DMS53 treated with DMSO at 0.1 percent for 48 hours (cell line): ENCODE measurements around the gene RGSL1.
"Not testable (repeated sequence)": the region's sequence is repeated elsewhere in the genome, so short reads cannot be mapped to it uniquely, and the experiment has no call there.

Source experiments
- DNase-seq: peaks from one replicate; lab custom pipeline; 2025; ENCODE audit not compliant: unreplicated experiment; lab: John Stamatoyannopoulos, UW

RGSL1 gene

DNA sequence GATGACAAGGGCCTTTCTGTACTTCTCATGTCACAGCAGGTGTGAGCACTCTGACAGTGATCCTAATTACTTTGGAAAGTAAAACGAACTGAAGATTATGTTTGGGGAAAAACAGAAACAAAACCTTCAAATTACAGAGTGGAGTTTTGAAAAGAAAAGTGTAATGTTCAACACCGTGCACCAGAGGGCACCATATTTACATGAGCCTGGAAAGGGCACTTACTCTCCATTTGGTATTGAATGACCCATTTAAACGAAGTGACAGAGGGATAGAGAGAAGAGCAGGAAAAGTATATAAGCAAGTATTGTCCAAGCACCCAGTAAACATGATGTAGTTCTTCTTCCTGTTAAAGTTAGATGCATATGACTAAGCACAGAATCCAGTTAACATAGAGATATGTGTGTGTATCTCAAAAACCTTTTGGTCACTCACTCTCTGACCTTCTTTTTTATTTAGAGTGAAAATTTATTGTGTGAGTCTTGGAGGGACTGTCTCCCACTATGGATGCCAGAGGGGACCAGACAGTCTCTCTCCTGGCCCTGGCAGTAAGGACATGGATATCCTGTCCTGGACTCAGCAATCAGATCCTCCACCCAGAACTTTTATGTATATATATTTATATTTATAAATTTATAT, 3.8 kb upstream of the RGSL1 start:
- peak; percentile 88 for DNase-seq

DNA sequence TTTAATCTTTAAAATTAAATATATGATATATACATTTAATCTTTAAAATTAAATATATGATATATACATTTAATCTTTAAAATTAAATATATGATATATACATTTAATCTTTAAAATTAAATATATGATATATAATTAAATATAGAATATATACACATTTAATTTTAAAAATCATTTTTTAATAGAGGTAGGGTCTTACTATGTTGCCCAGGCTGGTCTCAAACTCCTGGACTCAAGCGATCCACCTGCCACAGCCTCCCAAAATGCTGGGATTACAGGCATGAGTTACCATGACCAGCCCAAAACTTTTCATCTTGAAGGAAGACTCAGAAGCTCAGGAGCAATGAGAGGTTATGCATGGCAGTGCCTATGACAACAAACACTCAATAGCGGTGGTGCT, 2.8 kb upstream of the RGSL1 start:
- DNase-seq: not testable (repeated sequence)

DNA sequence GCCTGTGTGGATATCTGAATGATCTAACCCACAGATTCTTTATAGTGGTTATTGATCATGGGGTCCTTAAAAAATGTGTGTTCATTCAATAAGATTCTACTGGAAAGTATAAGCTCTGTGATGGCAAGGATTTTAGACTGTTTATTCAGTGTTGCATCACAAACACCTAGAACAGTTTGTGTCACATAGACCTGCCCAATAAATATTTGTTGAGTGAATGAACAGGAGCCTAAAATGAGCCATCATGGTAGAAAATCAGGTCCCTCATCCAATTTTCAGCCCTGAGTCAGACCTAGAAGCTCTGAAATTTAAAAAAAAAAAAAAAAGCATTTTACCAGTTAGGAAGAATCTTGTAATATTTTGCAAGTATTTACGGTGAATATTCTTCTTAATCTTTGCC, 2.3 kb upstream of the RGSL1 start:
- DNase-seq: no peak

DNA sequence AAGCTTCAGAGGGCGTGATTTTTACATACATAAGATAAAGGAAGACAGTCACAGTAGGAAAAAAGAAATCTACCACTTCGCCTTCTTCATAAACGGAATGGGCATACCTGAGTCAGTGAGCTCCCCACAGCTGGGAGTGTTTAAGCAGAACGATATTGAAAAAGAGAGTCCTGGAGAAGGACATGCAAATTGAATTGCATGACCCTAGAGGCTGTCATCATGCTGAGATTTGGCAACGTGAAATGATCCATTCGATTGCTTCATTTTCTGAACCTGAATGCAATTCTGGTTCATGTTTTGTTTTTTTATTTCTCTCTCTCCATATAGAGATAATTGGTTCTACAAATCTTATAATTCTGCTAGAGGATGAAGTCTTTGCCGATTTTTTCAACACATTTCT, 3.7 kb downstream of the RGSL1 start:
- DNase-seq: no peak

DNA sequence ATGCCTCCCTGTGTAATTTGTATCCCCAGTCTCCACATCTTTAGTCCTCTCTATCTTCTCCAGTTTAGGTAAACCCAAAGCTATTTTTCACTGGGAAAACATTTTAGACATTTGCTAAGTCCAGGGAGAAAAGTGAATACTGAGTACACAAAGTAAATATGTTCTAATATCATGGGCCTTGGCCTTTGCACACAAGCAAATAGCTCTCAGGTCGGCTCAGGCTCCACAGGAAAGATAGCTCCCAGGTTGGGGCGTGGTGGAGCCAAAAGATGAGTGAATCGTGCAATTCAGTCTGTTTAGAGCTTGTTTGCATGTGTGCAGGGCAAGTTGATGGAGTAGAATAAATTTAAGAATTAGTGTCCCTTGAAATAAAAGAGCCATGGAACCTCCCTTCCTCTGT, 7.9 kb downstream of the RGSL1 start:
- no peak for DNase-seq

DNA sequence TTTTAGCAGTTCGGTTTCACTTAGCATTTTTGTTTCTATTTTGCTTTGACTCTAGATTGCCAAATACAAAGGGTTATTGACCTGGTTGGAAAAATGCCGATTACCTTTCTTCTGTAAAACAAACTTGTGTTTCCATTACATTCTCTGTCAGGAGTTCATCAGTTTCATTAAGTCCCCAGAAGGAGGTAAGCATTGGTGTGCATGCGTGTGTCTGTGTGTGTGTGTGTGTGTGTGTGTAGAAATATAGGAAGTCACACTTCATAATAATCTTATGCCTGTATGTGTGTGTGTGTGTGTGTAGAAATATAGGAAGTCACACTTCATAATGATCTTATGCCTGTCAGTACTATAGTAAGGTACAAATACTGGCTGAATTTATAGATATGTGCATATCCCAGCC, 10.0 kb downstream of the RGSL1 start:
- DNase-seq: no peak

DNA sequence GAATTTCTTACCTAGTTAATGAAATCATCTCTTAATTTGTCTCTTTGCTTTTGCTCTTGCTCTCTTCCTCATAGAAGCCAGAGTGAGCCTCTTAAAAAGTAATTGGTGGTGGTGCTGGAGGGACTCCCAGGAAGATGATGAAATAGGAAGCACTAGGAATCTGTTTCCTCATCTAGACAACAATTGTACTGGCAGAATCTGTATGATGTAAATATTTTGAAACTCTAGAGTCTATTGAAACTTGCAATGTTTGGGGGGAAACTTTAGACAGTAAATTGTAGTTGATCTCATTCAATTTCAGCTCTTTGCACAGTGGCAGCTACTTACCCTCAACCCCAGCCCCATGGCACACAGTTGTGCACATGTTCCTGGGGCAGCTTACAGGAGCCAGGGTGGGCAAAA, 10.6 kb downstream of the RGSL1 start:
- no peak for DNase-seq

DNA sequence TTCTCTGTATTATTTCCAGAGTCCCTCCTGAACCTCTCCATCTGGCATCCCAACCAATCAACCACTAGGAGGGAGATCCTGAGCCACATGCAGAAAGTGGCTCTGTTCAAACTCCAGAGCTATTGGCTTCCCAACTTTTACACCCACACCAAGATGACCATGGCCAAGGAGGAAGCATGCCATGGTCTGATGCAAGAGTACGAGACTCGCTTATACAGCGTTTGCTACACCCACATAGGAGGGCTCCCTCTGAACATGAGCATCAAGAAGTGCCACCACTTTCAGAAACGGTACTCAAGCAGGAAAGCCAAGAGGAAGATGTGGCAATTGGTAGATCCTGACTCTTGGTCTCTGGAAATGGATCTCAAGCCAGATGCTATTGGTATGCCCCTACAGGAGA, 23.6 kb downstream of the RGSL1 start:
- DNase-seq: no peak

DNA sequence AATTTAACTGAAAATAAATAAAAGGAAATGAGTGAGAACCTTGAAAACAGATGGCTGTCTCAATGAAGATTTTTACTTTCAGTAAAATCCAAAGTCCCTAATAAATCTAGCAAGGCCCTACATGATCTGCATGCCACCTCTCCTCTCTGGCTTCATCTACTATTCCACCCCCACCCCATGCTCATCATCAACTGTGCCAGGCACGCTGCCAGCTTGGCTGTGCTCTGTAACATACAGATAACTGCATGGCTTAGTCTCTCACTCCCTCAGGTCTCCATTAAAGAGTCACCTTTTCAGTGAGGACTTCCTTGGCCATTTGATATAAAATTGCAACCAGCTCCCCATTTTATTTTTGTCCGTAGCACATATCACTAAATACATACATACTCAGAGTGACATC, 26.7 kb downstream of the RGSL1 start:
- DNase-seq: no peak

DNA sequence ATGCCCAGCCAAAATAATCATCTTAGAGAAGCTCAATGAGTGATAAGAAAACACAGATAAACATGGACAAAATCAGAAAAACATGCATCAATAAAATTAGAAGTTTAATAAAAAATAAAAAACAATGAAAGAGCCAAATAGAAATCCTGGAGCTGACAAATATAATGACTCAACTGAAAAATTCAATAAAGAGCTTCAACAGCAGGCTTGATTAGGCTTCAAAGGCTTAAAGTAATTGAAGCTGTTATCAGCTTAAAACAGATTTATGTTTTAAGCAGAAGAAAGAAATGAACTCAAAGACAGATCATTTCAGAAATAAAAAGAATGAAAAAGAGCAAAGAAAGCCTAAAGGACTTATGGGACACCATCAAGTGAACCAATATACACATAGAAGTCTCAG, 28.3 kb downstream of the RGSL1 start:
- DNase-seq: no peak

DNA sequence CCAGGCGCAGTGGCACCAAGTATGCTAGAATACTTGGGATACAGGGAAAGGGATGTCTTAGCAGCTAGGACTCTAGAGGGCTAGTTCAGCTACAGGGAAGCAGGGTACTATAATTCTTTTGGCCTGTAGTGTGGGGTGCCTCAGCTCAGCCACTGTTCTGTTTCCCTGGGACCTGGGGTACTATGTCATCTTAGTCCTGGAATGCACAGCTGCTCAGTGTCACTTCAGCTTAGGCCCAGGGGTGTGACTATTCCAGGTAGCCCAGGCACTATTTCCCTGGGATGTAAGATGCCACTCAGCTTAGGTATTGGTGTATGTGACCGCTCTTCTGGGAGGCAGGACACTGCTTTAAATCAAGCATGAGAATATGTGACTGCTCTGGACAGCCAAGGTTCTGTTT, 34.1 kb downstream of the RGSL1 start:
- no peak for DNase-seq

DNA sequence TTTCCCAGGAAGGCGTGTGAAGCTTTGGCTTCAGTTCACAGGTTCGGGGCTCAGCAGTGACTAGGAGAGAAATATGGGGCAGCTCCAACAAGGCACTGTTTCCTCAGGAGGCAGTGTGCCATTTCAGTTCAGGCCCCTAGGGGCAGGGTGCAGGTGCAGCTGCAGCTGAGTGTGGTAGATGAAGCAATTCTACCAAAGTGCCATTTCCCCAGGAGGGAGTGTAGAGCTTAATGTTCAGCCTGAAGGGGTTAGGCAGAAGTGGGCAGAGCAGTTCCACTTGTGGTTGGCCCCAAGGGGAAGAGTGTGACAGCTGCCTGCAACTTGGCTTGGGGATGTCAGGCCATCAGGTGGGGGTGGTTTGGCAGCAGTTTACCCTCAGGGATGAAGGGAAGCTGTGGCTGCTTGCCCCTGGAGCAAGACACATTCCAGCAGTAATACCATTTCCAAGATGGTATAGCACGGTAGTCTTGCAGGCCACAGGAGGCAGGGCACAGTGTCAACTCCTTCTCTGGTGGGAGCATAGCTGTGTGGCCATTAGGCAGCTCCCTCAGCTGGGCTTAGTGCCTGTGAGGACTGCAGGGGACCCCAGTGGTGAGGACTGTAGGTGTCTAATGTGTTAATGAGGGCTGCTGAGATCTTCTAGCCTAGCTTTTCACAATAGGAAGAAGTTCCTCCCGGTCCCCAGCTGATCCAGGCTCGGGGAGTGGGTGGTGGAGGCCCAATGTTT, 34.7 kb downstream of the RGSL1 start:
- DNase-seq: no peak

DNA sequence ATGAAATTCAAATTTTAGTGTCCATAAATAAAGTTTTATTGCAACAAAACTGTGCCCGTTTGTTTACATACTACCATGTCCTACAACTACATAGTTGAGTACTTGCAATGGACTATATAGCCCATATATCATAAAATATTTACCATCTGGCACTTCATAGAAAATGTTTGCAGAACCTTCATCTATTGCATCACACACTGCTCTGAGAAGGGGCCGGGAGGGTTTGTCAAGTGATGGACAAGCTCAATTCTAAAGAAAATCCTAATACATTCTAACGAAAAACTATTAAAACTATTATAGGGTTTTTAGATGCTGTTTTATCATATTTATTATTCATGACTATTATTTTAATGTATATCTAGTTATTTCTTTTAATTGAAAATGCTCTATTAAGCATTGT, 35.9 kb downstream of the RGSL1 start:
- DNase-seq: no peak

DNA sequence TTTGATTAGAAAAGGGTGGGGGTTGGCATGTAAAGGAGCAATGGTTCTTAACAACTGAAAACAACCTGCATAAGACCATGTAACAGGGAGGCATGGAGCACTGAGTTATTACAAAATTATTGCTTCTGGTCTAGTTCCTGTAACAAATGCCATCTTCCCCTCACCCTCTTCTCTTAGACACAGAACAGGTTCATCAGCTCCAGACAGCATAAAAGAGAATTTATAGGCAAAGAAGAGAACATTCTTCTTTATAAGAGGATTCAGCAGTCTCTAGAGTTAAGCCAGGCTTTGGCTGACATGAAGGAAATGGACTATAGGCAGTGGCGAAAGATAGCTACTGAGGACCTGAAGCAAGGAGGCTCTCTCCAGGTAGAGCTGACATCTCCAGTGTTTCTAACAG, 38.9 kb downstream of the RGSL1 start:
- no peak for DNase-seq

DNA sequence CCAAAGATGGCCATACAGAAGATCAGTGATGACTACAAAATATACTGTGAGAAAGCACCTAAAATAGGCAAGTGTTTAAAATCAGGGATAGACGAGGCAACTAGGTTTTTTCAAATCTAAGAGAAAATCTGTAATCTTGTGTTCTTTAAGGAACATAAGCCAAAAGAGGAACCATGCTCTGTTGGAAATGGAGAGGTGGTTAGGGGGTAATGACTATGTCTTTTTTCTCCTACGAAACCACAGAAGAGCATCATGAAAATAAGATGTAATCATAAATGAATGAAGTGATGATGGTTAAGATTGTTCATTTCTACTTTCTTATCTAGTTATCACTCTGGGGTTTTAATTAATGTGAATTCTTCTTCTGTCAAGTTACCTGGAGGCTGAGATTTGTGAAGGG, 43.1 kb downstream of the RGSL1 start:
- DNase-seq: no peak

DNA sequence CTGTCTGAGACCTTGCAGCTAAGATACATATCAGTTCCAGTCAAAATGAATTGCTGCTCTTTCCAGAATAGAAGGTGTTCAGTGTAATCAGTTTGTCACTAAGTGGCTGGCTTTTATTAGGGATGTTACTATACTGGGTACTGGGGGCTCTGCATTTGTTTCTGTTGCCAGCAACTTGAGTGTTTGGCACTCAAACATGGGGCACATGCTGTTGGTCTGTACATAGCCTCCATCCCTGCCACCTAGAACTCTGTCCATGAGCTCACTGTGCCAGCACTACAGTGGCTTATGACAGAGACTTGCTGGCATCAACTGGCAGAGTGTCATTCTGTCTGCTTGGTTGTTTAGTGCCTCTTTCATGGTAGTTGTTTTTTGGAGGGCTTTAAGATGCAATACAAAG, 45.1 kb downstream of the RGSL1 start:
- no peak for DNase-seq

DNA sequence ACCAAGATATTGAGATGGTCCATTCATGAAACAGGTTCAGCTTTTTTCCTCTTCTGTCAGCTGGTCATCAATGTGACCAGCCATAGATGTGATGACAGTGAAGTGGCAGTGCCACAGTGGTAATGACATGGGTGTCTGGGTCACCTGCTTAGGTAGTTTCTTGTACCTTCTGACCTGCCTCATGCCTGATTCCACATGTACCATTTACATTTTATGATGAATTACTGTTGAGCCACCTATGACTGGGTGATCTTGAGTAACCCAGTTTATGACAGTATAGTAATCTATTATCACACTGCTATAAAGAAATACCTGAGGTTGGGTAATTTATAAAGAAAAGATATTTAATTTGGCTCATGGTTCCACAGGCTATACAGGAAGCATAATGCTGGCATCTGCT, 45.7 kb downstream of the RGSL1 start:
- DNase-seq: no peak

DNA sequence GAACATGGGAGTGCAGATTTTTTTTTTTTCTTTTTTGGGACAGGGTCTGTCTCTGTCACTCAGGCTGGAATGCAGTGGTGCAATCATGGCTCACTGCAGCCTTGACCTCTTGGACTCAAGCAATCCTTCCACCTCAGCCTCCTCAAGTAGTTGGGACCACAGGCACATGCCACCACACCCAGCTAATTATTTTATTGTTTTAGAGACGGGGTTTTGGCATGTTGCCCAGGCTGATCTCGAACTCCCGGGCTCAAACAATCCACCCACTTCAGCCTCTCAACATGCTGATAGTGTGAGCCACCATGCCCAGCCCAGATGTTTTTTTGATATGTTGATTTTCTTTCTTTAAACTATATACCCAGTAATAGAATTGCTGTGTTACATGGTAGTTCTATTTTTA, 57.7 kb downstream of the RGSL1 start:
- no peak for DNase-seq

DNA sequence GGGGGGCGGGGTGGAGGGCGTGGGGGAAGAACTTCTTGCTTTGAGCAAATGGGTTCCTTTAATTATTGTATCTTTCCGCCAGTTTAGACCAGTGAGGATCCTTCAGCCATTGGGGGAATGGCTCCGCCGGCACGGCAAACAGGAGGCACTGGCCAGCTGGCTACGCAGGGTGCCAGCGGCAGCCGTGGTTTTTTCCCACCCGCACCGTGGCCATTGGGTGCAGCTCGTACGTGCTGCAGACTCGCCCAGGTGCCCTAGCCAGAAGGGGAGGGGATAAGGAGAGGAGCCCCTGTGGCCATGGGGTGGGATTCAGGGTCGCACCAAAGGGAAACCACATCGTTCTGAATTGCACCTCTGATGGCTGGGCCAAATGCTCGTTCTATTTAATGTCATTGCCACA, 65.6 kb downstream of the RGSL1 start:
- DNase-seq: no peak

DNA sequence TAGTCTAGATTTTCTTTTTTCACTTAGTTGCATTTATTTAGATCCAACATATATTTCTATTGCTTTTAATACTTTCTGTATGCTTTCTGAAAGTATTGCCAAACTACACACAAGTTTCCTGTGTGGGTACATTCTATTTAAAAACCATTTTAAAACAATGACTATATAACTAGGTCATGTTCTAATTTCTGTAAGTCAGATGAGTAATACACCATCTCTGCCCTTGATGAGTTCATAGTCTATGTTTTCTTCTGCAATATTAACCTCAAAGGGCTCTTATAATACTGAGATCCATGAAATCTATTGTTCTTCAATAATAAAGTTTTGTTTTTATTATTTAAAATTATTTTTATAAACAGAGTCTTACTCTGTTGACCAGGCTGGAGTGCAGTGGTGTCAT, 70.8 kb downstream of the RGSL1 start:
- no peak for DNase-seq

DNA sequence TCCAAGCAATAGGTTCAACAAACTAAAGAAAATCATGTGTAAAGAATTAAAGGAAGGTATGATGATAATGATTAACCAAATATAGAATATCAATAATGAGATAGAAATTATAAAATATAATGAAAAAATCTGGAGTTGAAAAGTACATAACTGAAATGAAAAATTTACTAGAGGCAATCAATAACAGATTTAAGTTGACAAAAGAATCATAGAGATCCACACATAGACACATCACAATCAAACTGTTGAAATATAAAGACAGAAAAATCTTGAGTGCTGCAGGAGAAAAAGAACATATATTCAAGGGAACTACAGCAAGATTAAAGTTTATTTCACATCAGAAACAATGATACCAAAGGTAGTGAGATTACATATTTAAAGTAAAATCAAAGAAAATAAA, 75.4 kb downstream of the RGSL1 start:
- no peak for DNase-seq

DNA sequence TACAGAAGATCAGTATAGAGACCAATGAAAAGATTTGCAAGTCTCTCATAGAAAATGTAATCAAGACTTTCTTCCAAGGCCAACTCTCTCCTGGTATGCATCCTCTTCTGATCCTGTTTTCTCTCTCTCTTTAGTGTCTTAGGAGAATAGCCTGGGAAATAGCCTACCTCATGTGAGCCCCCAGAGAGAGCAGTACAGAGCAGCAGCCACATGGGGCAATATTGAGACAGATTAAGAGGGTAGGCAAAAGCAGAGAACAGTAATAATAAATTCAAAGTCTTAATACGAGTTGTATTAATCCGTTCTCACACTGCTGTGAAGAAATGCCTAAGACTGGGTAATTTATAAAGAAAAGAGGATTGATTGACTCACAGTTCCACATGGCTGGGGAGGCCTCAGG, 77.7 kb downstream of the RGSL1 start:
- no peak for DNase-seq

DNA sequence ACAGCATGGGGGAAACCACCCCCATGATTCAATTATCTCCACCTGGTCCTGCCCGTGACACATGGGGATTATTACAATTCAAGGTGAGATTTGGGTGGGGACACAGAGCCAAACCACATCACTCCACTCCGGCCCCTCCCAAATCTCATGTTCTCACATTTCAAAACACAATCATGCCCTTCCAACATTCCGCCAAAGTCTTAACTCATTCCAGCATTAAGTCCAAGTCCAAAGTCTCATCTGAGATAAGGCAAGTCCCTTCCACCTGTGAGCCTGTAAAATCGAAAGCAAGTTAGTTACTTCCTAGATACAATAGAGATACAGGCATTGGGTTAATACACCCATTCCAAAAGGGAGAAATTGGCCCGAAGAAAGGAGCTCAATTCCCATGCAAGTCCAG, 78.3 kb downstream of the RGSL1 start:
- DNase-seq: not testable (repeated sequence)
